HCEC 1CT (cell line): ENCODE data around the gene FADS2.

Source experiments
- DNase-seq: peaks from one replicate; pipeline ENCODE4 v3.0.0-alpha.2; 2017

Gene FADS2

GRCh38 chr11:61890529-61891330 lies 62.6 kb downstream of the FADS2 start:
- DNase-seq: peak; percentile 63

DNA sequence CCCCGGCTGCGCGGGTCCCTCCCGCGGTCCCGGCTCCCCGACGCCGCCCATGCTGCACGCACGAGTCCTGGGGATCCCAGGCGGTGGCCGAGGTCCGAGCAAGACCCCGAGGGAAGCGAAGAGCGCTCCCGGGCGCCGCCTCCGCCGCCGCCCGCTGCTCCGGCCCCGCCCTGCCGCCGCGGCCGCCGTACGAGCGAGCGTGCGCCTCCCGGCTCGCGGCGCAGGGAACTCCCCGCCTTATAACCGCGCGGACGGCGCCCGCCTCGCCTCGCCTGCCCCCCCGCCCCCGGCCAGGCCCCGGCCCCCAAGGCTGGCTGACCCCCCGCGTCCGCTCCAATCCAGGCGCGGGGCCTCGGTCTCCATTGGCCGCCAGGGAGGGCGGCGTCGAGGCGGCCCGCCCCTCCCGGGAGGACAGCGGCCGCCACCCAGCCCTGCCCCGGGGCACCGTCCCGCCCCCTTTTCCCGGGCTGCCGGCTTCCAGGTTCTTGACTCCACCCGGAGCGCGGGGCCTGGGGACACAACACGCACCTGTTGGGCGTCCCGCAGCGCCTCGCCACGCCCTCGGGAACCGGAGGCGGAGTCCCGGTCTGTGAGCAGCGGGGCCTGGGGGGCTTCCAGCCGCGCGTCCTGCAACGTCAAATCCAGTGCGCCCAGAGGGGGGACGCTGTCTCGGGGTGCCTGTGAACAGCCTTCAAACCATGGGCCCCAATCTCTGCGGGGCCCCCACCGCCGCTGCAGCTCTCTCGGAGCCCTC lies 63.4 kb downstream of the FADS2 start, which contains the start of gene FADS3:
Gene FADS3, minus strand, starts transcription at position 215 of the 754 bp plus-strand sequence. Its CDS starts 164 bp downstream, at position 51.
- DNase-seq: peak; percentile 70

GRCh38 chr11:61892085-61892370 lies 63.9 kb downstream of the FADS2 start:
- no peak for DNase-seq

- peak; percentile 85 for DNase-seq
Observed at GRCh38 chr11:61893981-61894380, 65.9 kb downstream of the FADS2 start.

DNA sequence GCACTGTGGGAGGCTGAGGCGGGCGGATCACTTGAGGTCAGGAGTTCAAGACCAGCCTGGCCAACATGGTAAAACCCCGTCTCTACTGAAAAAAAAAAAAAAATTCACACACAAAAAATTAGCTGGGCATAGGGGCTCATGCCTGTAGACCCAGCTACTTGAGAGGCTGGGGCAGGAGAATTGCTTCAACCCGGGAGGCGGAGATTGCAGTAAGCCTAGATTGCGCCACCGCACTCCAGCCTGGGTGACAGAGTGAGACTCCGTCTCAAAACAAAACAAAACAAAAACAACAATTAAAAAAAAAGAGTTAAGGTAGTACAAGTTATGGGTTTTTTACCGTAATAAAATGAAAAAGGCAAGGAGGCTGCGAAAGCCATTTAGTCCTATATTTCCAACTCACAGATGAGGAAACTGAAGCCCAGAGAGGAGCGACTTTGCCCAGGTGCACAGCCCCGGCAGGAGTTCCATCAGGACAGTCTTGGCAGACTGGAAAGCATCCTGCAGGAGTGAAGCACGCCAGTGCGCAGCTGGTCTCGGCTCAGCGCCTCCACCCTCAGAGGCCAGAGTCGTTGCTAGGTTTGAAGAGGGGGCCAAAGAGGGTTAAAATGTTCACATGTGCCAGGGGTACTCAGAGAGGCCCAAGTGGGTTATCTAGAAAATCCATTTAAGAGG lies 67.1 kb downstream of the FADS2 start:
- no peak for DNase-seq

DNA sequence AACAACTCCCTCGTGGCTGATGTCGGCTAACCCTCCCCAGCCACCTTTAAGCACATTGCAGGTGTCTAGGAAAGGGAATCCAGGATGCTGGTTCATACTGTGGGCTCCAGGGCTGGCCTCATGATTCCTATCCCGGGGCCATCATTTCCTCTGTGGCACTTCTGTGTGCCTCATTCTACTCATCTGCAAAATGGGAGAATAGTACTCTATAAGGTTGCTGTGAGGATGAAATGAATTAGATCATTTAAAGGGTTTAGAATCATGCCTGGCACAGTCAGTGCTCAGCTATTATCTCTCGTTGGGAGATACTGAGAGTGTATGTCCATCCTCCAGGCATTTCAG lies 67.6 kb downstream of the FADS2 start:
- no peak for DNase-seq

DNA sequence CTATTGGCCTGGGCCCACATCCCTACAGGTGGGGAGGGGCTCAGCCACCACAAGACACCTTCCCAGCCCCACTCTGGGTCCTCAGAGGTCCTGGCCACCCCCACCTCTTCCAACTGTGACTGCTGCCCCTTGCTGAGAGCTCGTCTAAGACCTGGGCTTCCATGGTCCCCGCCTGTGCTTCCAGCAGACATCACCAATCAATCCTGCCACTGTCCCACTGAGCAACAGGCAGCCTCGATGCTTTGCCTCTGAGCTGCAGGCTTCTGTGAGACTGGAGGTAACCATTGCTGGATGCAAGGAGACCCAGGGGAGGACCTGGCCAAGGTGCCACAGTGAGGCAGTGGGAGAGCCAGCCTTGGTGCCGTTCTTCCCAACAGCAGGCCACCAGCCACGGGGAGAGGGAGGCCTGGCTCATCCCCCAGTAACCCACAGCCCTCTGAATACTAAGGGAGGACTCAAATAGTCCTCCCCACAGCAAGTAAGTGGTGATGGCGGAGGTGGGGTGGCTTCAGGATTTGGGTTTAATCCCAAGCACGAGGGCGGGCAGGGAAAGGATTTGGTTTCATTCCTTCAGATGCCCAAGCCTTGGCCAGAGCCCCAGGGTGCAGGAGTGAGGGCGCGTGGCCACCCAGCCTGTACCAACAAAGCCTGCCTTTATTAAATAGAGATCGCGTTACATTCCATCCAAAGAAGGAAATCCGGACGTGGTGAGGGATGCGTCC lies 68.7 kb downstream of the FADS2 start:
- no peak for DNase-seq

DNA sequence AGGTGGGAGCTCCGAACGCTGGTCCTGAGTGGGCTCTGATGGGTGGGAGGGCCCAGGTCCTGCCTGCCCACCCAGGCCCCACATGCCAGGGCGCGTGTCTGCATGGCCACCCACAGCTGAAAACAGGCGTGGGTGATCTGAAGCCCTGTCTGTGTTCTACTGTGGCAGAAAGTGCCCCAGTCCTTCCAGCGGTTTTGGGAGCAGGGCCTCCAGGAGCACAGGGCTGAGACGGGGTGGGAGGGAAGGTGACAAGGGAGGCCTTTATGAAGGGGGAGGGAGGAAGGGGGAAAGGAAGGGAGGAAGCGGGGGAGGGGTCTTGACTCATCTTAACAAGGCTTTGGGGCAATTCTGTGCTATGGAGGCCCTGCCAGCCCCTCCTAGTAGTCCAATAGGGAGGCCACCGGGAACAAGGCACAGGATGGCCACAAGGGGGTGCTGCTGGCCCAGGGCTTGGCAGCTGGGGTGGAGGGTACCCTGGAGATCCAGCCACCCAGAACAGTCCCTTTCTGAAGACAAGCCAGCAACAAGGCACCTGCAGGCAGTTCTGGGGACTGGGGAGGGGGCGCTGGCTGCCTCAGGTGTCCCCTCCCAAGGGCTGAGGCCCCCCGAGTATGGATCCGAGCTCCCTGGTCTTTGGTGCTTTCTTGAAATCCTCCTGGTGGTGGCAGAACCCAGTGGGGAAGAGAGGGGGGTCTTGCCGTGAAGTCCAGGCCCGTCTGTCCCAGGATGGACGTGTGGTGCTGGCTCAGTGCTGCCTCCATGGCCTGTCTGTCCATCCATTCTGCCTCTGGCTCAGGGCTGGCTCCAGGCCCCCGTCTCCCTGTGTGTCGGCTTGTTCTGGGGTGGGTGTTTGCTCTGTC lies 69.5 kb downstream of the FADS2 start:
- DNase-seq: peak; percentile 29

- no peak for DNase-seq
Observed at GRCh38 chr11:61898247-61898582, 70.1 kb downstream of the FADS2 start.

- DNase-seq: peak; percentile 51
Observed at GRCh38 chr11:61899146-61899841, 71.2 kb downstream of the FADS2 start.

DNA sequence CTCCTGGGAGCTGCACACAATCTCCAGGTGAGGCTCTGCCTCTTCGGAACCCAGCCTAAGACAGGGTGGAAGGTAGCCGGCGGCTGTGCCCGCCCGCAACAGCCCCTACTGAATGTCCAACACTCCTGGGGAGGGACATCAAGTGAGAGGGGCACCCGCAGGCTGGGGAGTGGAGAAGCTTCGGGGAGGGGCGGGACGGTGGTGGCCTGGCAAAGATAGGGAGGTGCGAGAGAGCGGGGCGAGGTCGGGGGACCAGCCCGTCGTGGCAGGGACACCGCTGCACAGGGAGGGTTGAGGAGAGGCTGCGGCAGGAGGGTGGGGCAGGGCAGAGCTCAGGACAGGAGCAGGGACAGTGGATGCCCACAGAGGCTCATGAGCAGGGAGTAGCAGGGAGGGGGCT lies 72.2 kb downstream of the FADS2 start:
- DNase-seq: no peak

- no peak for DNase-seq
Observed at GRCh38 chr11:61901397-61901796, 73.3 kb downstream of the FADS2 start.

DNA sequence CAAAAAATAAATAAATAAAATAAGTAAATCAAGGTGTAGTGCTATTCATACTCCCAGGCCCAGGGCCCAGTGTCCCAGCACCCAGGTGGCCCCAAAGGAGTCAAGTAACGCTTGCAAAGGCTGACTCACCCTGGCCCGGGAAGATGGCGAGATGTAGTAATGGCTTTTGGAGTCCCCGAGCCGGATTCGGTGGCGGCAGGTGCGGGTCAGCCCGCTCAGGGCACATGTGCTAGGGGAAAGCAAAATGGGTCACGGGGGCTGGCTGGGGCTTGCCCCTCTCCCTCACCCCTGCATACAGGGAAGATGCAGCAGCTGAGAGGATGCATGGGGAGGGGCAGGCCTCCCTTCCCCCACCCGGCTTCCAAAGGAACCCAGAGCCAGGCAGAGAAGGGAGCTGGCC lies 74.2 kb downstream of the FADS2 start:
- DNase-seq: no peak

DNA sequence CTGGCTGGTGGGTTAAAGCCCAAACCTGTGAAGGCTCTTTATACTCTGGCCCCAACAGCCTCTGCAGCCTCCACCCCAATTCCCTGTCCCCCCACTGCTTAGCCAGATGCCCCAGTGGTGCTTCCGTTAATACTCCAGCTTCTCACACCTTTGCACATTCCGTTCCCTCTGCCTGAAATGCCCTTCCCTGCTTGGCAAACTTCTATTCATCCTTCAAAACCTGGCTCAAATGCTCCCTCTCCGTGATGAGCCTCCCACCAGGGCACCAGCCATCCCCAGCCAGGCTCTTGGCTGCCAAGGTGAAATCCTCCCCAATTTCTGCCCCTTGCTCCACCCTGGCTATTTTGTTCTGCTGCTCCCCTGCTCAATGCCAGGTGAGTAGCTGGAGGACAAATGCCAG lies 75.7 kb downstream of the FADS2 start:
- DNase-seq: no peak

DNA sequence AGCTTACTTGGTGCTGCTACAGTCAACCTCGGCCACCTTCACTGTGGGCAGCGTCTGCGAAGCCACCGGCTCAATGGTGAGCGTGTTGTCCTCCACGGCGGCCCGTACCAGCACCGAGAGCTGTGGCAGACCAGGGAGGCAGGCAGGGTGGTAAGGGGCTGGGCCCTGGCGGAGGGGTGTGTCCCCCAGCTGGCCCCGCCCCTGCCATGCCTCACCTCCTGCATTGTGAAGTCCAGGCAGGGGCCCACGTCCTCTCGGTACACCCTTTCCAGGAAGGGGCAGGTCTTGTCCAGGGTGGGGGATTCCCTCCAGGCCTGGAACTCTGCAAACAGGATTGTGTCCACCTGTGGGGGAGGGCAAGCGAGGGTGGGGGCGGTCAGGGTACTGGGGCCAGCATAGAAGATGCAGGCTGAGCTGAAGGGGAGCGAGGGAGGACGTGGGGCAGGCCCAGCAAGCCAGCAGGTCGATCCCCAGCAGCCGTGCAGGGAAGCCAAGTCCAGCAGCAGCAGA lies 76.5 kb downstream of the FADS2 start:
- DNase-seq: no peak

GRCh38 chr11:61905067-61905696 lies 77.1 kb downstream of the FADS2 start:
- DNase-seq: no peak

DNA sequence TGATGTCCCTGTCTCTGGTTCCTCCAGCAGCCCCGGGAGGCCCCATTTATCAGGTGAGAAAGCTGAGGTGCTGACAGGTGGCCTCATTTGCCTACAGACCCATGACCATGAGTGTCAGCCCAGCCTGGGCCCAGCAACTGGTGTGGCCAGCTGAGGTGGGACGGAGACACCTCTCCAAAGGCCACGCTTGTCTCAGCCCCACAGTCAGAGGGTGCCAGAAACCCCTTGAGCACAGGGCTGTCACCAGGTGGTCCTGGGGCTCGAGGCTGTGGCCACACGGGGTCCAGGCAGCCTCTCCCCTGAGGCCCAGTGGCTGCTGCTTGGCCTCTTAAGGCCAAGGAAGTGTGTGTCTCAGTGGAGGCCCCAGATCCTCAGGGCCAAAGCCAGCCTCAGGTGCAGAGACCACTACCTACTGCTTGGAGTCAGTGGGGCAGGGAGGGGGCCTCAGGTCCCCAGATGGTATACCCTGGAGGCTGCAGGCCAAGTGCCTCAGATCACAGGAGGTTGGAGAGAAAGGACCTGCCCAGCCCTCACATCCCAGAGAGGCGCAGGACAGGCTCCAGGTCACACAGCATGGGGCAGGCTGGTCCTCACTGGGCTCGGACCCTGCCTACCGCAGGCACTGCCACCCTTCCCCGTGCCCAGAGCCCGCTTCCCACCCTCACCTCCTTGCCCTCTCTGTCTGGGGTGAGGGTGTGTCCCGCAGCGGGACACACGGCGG lies 77.9 kb downstream of the FADS2 start:
- no peak for DNase-seq

GRCh38 chr11:61906522-61906909 lies 78.4 kb downstream of the FADS2 start:
- no peak for DNase-seq

DNA sequence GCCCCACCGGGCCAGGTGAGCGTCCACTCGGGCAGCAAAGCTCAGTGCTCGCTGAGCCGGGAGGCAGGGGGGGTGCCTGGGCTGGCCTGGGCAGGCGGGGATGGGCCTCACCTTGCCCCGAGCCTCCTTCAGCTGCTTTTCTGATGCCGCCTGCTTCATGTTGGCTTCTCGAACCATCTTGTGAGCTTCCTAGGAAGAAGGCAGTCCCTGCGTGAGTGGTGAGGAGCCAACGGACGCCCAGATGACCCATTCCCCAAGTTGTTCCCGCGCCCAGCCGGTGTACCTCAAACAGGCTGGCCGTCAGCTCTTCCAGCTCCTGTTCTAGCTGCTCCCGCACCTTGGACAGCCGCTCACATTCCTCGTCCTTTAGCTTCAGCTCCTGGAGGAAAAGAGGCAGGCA lies 79.2 kb downstream of the FADS2 start:
- no peak for DNase-seq
